Esophagus muscularis mucosa (tissue), 3 donors: Measurements from ENCODE around the gene SLIT1.

ENCODE experiments used
- EP300 ChIP-seq: sonication (generic); formaldehyde crosslinking; IDR thresholded peaks from one replicate; pipeline ENCODE4 v1.6.1; 2017; ENCODE audit warnings: antibody characterized with exemption
- POLR2A ChIP-seq: fragments of 450-650 bp; IDR thresholded peaks from one replicate; pipeline ENCODE4 v1.6.1; 2017; ENCODE audit warnings: antibody characterized with exemption, moderate library complexity, mild to moderate bottlenecking, low read depth
- POLR2AphosphoS5 ChIP-seq, 2 donors: sonication (generic); formaldehyde crosslinking; IDR thresholded peaks; one replicate each; pipeline ENCODE4 v1.6.1; 2017; ENCODE audit warnings: antibody characterized with exemption in 2 of 2

DNA sequence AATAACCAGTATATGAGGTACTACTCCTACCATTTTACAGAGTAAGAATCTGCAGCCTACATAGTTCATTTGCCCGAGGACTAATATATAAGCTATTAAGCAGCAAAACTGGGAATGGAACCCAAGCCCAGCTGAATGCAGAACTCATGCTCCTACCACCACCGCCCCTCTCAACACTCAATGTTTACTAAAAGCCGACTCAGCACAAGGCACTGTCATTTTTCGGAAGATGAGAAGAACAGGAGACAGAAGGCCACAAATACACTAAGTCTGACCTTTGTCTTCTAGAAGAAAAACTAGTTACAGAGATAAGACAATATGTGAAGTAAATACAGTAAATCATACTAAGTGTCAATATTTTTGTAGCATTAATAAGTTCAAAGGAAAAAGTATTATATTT is 40.6 kb upstream of the SLIT1 start:
- TF ChIP-seq POLR2A, result no peak
- no peak for TF ChIP-seq EP300
- no peak for TF ChIP-seq POLR2AphosphoS5 (IDR thresholded peaks at IDR 0.05)
